Renal cortical epithelial cell (primary cell): ENCODE measurements around the gene LPAR3. TPM values are rescaled to one million over a fixed set of nuclear protein-coding genes. Genes with fewer than 3 reads are reported as not detected.
"Not testable (repeated sequence)": the region's sequence is repeated elsewhere in the genome, so short reads cannot be mapped to it uniquely, and the experiment has no call there.

Experiments
- DNase-seq: peaks from one replicate; pipeline ENCODE4 v3.0.0-alpha.2; 2011; ENCODE audit warnings: low read depth
- total RNA-seq: library from RNA; depleted of rRNA; stranded (reverse); fragments of >200 nt; gene quantifications from 2 replicates; pipeline ENCODE4 v1.2.3, GENCODE V29; 2014

Gene LPAR3
- 0.05 and 0.69 TPM in 2 replicates for total RNA-seq

- DNase-seq = no peak
Observed at GRCh38 chr1:84892705-84893618, at the start of gene LPAR3. LPAR3 (minus strand) TSS chr1:84893206; CDS start chr1:84866120, 27,086 bp downstream.

GRCh38 chr1:84941843-84942242 is 48.8 kb upstream of the LPAR3 start:
- no peak for DNase-seq

GRCh38 chr1:84940481-84940880 is 47.5 kb upstream of the LPAR3 start:
- DNase-seq = no peak

GRCh38 chr1:84939761-84940160 is 46.8 kb upstream of the LPAR3 start:
- DNase-seq = no peak

- DNase-seq = no peak
Observed at GRCh38 chr1:84939151-84939550, 46.1 kb upstream of the LPAR3 start.

GRCh38 chr1:84936116-84936810 is 43.3 kb upstream of the LPAR3 start:
- peak; percentile 69 for DNase-seq

- DNase-seq = no peak
Observed at GRCh38 chr1:84933011-84933611, 40.1 kb upstream of the LPAR3 start.

- no peak for DNase-seq
Observed at GRCh38 chr1:84930831-84931230, 37.8 kb upstream of the LPAR3 start.

GRCh38 chr1:84930329-84930728 is 37.3 kb upstream of the LPAR3 start:
- no peak for DNase-seq

GRCh38 chr1:84929581-84929980 is 36.6 kb upstream of the LPAR3 start:
- DNase-seq = no peak

- no peak for DNase-seq
Observed at GRCh38 chr1:84928979-84929378, 36.0 kb upstream of the LPAR3 start.

GRCh38 chr1:84923317-84923716 is 30.3 kb upstream of the LPAR3 start:
- DNase-seq = no peak

GRCh38 chr1:84920159-84920558 is 27.2 kb upstream of the LPAR3 start:
- no peak for DNase-seq

GRCh38 chr1:84919461-84919970 is 26.5 kb upstream of the LPAR3 start:
- DNase-seq = peak; percentile 95

- peak; percentile 86 for DNase-seq
Observed at GRCh38 chr1:84918726-84919336, 25.8 kb upstream of the LPAR3 start.

GRCh38 chr1:84916897-84917296 is 23.9 kb upstream of the LPAR3 start:
- DNase-seq = no peak

- peak; percentile 93 for DNase-seq
Observed at GRCh38 chr1:84913555-84913892, 20.5 kb upstream of the LPAR3 start.

GRCh38 chr1:84912726-84913554 is 19.9 kb upstream of the LPAR3 start:
- no peak for DNase-seq

GRCh38 chr1:84908746-84909464 is 15.9 kb upstream of the LPAR3 start:
- DNase-seq = not testable (repeated sequence)

- peak; percentile 97 for DNase-seq
Observed at GRCh38 chr1:84907095-84907827, 14.3 kb upstream of the LPAR3 start.
